ENCODE measurements around the gene PPARG.
"Not testable (repeated sequence)": the region's sequence is repeated elsewhere in the genome, so short reads cannot be mapped to it uniquely, and the experiment has no call there.

PPARG gene

GRCh38 chr3:12379640-12380429, 91.0 kb downstream of the PPARG start:
- DNase-seq (ENCODE audit: low read depth, low spot score), result no peak

- DNase-seq (ENCODE audit: low read depth, low spot score), result no peak
These were observed 91.6 kb downstream of the PPARG start for GRCh38 chr3:12380461-12380860.

GRCh38 chr3:12381199-12381598, 92.3 kb downstream of the PPARG start:
- DNase-seq (ENCODE audit: low read depth, low spot score), result no peak

GRCh38 chr3:12383218-12383617, 94.3 kb downstream of the PPARG start:
- DNase-seq (ENCODE audit: low read depth, low spot score), result no peak

GRCh38 chr3:12384451-12385233, 95.8 kb downstream of the PPARG start:
- no peak for DNase-seq (ENCODE audit: low read depth, low spot score)

- DNase-seq (ENCODE audit: low read depth, low spot score), result not testable (repeated sequence)
These were observed 97.8 kb downstream of the PPARG start for GRCh38 chr3:12386514-12387291.

GRCh38 chr3:12388185-12388584, 99.3 kb downstream of the PPARG start:
- DNase-seq (ENCODE audit: low read depth, low spot score), result no peak

- no peak for DNase-seq (ENCODE audit: low read depth, low spot score)
These were observed 103.4 kb downstream of the PPARG start for GRCh38 chr3:12392101-12392878.

- DNase-seq (ENCODE audit: low read depth, low spot score), result no peak
These were observed 105.0 kb downstream of the PPARG start for GRCh38 chr3:12393894-12394293.

GRCh38 chr3:12394569-12395271, 105.8 kb downstream of the PPARG start:
- no peak for DNase-seq (ENCODE audit: low read depth, low spot score)

- DNase-seq (ENCODE audit: low read depth, low spot score), result no peak
These were observed 106.6 kb downstream of the PPARG start for GRCh38 chr3:12395349-12396012.

GRCh38 chr3:12396471-12396870, 107.6 kb downstream of the PPARG start:
- no peak for DNase-seq (ENCODE audit: low read depth, low spot score)

- no peak for DNase-seq (ENCODE audit: low read depth, low spot score)
These were observed 110.4 kb downstream of the PPARG start for GRCh38 chr3:12399226-12399625.

- no peak for DNase-seq (ENCODE audit: low read depth, low spot score)
These were observed 111.8 kb downstream of the PPARG start for GRCh38 chr3:12400616-12401194.

- no peak for DNase-seq (ENCODE audit: low read depth, low spot score)
These were observed 112.3 kb downstream of the PPARG start for GRCh38 chr3:12401208-12401607.

GRCh38 chr3:12405432-12406272, 116.8 kb downstream of the PPARG start:
- no peak for DNase-seq (ENCODE audit: low read depth, low spot score)

- DNase-seq (ENCODE audit: low read depth, low spot score), result no peak
These were observed 120.3 kb downstream of the PPARG start for GRCh38 chr3:12408984-12409683.
